Ishikawa (cell line): ENCODE measurements around the gene GRID1.

Experiments
- CEBPB ChIP-seq: IDR thresholded peaks from 2 replicates; pipeline ENCODE4 v1.6.1; 2012
- CREB1 ChIP-seq: IDR thresholded peaks from 2 replicates; pipeline ENCODE4 v1.6.1; 2012; ENCODE audit warnings: low read depth
- EP300 ChIP-seq: IDR thresholded peaks from 2 replicates; pipeline ENCODE4 v1.6.1; 2012; ENCODE audit warnings: borderline replicate concordance
- TF ChIP-seq, protein P1 (sequence below): IDR thresholded peaks from 2 replicates; pipeline ENCODE4 v1.6.1; 2012; ENCODE audit warnings: low read depth, mild to moderate bottlenecking
- TF ChIP-seq, protein P2 (sequence below): IDR thresholded peaks from 2 replicates; pipeline ENCODE4 v1.6.1; 2012

DNA sequence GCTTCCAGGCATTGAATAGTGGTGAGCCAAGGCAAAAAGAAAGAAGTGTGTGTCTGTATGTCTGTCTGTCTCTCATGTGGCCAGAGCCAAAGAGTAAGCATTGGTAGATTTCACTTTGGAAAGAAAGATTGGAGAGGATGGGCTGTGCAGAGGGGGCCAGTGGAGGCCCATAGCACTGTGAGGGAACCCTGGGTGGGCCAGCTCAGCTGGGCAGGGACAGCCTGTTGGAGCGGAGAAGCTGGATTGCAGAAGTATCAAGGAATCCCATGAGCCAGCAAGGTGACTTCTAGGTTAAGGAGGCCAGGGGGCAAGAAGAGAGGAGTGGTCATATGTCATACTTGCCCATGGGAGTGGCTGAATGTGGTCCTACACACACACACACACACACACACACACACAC is 1.5 kb upstream of the GRID1 start:
- no peak for TF ChIP-seq CREB1
- TF ChIP-seq EP300 = no peak
- TF ChIP-seq, protein P1, sequence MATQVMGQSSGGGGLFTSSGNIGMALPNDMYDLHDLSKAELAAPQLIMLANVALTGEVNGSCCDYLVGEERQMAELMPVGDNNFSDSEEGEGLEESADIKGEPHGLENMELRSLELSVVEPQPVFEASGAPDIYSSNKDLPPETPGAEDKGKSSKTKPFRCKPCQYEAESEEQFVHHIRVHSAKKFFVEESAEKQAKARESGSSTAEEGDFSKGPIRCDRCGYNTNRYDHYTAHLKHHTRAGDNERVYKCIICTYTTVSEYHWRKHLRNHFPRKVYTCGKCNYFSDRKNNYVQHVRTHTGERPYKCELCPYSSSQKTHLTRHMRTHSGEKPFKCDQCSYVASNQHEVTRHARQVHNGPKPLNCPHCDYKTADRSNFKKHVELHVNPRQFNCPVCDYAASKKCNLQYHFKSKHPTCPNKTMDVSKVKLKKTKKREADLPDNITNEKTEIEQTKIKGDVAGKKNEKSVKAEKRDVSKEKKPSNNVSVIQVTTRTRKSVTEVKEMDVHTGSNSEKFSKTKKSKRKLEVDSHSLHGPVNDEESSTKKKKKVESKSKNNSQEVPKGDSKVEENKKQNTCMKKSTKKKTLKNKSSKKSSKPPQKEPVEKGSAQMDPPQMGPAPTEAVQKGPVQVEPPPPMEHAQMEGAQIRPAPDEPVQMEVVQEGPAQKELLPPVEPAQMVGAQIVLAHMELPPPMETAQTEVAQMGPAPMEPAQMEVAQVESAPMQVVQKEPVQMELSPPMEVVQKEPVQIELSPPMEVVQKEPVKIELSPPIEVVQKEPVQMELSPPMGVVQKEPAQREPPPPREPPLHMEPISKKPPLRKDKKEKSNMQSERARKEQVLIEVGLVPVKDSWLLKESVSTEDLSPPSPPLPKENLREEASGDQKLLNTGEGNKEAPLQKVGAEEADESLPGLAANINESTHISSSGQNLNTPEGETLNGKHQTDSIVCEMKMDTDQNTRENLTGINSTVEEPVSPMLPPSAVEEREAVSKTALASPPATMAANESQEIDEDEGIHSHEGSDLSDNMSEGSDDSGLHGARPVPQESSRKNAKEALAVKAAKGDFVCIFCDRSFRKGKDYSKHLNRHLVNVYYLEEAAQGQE = no peak
- no peak for TF ChIP-seq CEBPB
- TF ChIP-seq, protein P2, sequence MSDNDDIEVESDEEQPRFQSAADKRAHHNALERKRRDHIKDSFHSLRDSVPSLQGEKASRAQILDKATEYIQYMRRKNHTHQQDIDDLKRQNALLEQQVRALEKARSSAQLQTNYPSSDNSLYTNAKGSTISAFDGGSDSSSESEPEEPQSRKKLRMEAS = no peak
